ENCODE results near the gene GFOD1. TPM values are rescaled to one million over a fixed set of nuclear protein-coding genes. Genes with fewer than 3 reads are reported as not detected.

GFOD1 gene
- total and polyA plus RNA-seq, 9 donors, result 1.4 to 9.2 (median 3.7) TPM

DNA sequence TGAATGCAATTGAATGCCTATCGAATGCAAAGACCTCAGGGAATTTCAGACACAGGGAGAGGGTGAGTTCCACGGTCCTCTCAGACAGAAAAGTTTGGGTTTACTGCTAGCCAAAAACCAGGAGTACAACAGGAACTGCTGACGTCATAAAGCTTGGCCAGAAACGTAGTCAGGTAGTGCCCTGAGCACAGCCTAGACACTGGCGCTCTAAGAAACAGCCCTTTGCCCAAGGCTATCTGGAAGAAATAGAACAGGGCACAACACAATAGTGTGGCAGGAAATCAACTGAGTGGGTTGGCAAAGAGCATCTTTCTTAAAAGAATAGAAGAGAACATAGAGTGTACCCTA, 58.0 kb downstream of the GFOD1 start:
- H3K4me3 ChIP-seq, result no peak overlapping the region
- DNase-seq, result no peak
- no peak overlapping the region for H3K27ac ChIP-seq
- H3K4me1 ChIP-seq (ENCODE audit: insufficient read depth), result no peaks in the 10 kb centered on the region
- 80 to 85% (median 85%) methylated on average over 5 of the region's 5 CpGs for WGBS, 3 donors
- H3K36me3 ChIP-seq, result no peaks in the 10 kb centered on the region
- intact Hi-C loops (cut with DNase I), result no loop called here
- TF ChIP-seq EP300 (IDR thresholded peaks at IDR 0.05) (no peak), POLR2A (IDR thresholded peaks at IDR 0.05) (no peak)
- TF ChIP-seq, protein P1, sequence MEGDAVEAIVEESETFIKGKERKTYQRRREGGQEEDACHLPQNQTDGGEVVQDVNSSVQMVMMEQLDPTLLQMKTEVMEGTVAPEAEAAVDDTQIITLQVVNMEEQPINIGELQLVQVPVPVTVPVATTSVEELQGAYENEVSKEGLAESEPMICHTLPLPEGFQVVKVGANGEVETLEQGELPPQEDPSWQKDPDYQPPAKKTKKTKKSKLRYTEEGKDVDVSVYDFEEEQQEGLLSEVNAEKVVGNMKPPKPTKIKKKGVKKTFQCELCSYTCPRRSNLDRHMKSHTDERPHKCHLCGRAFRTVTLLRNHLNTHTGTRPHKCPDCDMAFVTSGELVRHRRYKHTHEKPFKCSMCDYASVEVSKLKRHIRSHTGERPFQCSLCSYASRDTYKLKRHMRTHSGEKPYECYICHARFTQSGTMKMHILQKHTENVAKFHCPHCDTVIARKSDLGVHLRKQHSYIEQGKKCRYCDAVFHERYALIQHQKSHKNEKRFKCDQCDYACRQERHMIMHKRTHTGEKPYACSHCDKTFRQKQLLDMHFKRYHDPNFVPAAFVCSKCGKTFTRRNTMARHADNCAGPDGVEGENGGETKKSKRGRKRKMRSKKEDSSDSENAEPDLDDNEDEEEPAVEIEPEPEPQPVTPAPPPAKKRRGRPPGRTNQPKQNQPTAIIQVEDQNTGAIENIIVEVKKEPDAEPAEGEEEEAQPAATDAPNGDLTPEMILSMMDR (IDR thresholded peaks at IDR 0.05), result no peak
- no peaks in the 10 kb centered on the region for H3K9me3 ChIP-seq
- H3K27me3 ChIP-seq, result no peaks in the 10 kb centered on the region

DNA sequence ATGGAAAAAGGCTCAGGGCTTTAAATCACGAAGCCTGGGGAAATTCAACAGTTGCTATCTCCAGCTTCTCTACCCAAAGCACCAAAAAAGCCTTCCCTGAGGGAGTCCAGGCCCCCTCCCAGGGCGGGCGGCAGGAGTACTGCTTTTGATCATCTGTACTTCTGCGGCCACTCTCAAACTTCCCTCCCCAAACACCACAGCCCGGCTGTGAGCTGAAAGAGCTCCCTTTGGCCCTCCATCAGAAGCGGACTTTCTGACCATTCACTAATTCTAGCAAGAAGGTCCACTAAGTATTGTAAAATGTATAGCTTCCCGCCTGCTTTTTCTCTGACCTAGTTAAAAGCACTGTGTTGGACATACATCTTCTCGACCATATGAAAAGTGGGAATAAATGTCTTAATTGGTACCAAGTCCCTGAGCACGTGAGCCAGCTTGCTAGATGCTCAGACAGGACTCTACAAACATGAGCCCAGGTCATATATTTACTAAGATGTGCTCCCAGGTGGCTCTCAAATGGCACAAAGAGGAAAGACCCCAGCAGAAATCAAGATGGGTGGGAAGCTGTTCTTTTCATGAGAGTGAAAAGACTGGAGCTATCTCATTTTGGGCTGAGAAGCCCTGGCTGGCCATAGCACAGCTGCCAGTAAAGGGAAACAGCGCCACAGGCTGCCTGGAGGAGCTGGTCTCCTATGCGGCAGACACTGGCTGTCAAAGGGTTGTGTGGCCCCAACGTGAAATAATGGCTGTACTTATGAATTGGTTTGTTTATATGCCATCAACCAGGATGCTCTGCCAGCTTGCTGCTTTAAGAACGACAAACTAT, 58.6 kb downstream of the GFOD1 start:
- WGBS, 3 donors, result 79 to 89% (median 87%) methylated on average over 13 of the region's 13 CpGs
- H3K27ac ChIP-seq, result no peak overlapping the region
- no peak for DNase-seq
- no peaks in the 10 kb centered on the region for H3K9me3 ChIP-seq
- TF ChIP-seq POLR2A (IDR thresholded peaks at IDR 0.05) (no peak), EP300 (IDR thresholded peaks at IDR 0.05) (no peak)
- TF ChIP-seq, protein P1 (IDR thresholded peaks at IDR 0.05), result no peak
- H3K27me3 ChIP-seq, result no peaks in the 10 kb centered on the region
- H3K36me3 ChIP-seq, result no peaks in the 10 kb centered on the region
- no peak overlapping the region for H3K4me3 ChIP-seq
- intact Hi-C loops (cut with DNase I), result no loop called here
- no peaks in the 10 kb centered on the region for H3K4me1 ChIP-seq (ENCODE audit: insufficient read depth)

DNA sequence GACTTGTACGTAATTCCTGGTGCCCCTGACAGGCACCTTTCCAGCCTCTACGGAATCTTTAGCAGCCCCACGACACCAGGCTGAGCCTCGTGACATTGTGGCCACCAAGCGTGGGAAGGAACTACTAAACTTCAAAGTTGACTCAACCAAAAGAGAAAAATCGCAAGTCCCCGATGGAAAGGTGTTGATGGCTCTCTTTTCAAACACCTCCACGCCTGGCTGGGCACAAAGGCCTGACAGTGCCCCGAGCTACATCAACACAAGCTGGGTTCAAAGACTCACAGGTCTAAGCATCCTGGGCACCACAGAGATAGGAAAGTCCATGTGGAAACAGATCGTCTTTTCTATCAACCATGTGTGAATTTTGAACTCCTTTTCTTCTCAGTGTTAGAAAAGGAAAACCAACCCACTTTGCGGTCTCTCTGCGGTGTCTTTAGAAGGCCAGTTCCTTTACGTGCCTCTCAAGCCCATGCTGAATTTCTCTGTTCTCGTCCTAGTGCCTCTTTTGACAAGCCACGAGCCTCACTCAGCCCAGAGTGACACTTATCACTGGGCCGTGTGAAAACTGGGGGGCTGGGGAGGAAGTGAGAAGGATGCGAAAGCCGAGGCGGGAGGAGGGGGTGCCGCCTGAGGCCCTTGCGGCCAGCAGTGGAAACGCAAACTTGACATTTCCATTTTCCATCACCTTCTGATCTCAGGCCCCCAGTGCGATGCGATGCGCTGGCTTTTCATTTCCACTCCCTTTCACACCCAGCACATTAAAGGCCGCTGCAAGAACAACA, 59.4 kb downstream of the GFOD1 start:
- DNase-seq, result no peak
- WGBS, 3 donors, result 79 to 86% (median 82%) methylated on average over 25 to 26 of the region's 26 CpGs
- intact Hi-C loops (cut with DNase I), result no loop called here

DNA sequence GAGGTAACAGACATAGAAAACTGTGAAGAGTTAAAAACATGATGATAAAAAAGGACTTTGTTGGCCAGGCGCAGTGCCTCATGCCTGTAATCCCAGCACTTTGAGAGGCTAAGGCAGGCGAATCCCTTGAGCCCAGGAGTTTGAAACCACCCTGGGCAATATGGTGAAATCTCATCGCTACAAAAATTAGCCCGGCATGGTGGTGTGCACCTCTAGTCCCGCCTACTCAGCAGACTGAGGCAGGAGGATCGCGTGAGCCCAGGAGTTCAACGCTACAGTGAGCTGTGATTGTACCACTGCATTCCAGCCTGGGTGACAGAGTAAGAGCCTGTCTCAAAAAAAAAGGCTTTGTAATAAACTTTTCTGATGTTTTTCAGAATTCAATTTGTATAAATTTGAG, 60.1 kb downstream of the GFOD1 start:
- DNase-seq, result no peak
- no peaks in the 10 kb centered on the region for H3K4me1 ChIP-seq (ENCODE audit: insufficient read depth)
- TF ChIP-seq EP300 (IDR thresholded peaks at IDR 0.05), result no peak
- TF ChIP-seq POLR2A (IDR thresholded peaks at IDR 0.05), result no peak
- TF ChIP-seq, protein P1 (IDR thresholded peaks at IDR 0.05), result no peak
- H3K27ac ChIP-seq, result no peak overlapping the region
- intact Hi-C loops (cut with DNase I), result no loop called here
- no peaks in the 10 kb centered on the region for H3K27me3 ChIP-seq
- H3K36me3 ChIP-seq, result no peaks in the 10 kb centered on the region
- 81 to 86% (median 86%) methylated on average over 8 of the region's 8 CpGs for WGBS, 3 donors
- H3K9me3 ChIP-seq, result no peaks in the 10 kb centered on the region
- H3K4me3 ChIP-seq, result no peak overlapping the region

More for the DNA sequence above, 59.4 kb downstream of the GFOD1 start:
- no peaks in the 10 kb centered on the region for H3K4me1 ChIP-seq (ENCODE audit: insufficient read depth)
- H3K9me3 ChIP-seq, result no peaks in the 10 kb centered on the region
- TF ChIP-seq EP300 (IDR thresholded peaks at IDR 0.05) (no peak), POLR2A (IDR thresholded peaks at IDR 0.05) (no peak)
- TF ChIP-seq, protein P1 (IDR thresholded peaks at IDR 0.05), result no peak
- no peaks in the 10 kb centered on the region for H3K36me3 ChIP-seq
- no peaks in the 10 kb centered on the region for H3K27me3 ChIP-seq
- no peak overlapping the region for H3K27ac ChIP-seq
- H3K4me3 ChIP-seq, result no peak overlapping the region

All from ovary (tissue), 9 donors.